ENCODE results near the gene LONP2. TPM values are rescaled to one million over a fixed set of nuclear protein-coding genes. Genes with fewer than 3 reads are reported as not detected.

The LONP2 gene
- polyA plus RNA-seq, 2 of the 4 experiments (the other 2 are of a cell fraction) = 27.8 to 51.3 TPM

- no peak for TF ChIP-seq KDM1A (IDR thresholded peaks at IDR 0.05; ENCODE audit: low read depth)
- TF ChIP-seq CHD2 (IDR thresholded peaks at IDR 0.05; ENCODE audit: low read length, partially characterized antibody) = no peak
- TF ChIP-seq ELK1 (IDR thresholded peaks at IDR 0.05; ENCODE audit: low read depth, low read length) = no peak
Observed at GRCh38 chr16:48279199-48279598, 35.1 kb downstream of the LONP2 start (continued).

GRCh38 chr16:48280546-48280945 lies 36.4 kb downstream of the LONP2 start:
- CTCF ChIA-PET = interaction anchor here (1.0 kb wide), 1 partner anchor 27 kb away, joined by 3 read pairs; no protein-coding TSS in a partner anchor
- Histone ChIP-seq H3K4me2 (no peak overlapping the region), H3K9me3 (no peaks in the 10 kb centered on the region), H3K27ac (no peak overlapping the region), H3K4me1 (no peaks in the 10 kb centered on the region), H3K4me3 (no peak overlapping the region)
- DNase-seq (ENCODE audit: low read depth in 1 of 2, low spot score in 1 of 2) = no peak
- FAIRE-seq = no peak
- TF ChIP-seq, protein P1, sequence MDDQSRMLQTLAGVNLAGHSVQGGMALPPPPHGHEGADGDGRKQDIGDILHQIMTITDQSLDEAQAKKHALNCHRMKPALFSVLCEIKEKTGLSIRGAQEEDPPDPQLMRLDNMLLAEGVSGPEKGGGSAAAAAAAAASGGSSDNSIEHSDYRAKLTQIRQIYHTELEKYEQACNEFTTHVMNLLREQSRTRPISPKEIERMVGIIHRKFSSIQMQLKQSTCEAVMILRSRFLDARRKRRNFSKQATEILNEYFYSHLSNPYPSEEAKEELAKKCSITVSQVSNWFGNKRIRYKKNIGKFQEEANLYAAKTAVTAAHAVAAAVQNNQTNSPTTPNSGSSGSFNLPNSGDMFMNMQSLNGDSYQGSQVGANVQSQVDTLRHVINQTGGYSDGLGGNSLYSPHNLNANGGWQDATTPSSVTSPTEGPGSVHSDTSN (IDR thresholded peaks at IDR 0.05) = no peak
- no peak for TF ChIP-seq KDM1A (IDR thresholded peaks at IDR 0.05; ENCODE audit: low read depth)
- no peak for TF ChIP-seq CTCF (IDR thresholded peaks at IDR 0.05)
- TF ChIP-seq, protein P2, sequence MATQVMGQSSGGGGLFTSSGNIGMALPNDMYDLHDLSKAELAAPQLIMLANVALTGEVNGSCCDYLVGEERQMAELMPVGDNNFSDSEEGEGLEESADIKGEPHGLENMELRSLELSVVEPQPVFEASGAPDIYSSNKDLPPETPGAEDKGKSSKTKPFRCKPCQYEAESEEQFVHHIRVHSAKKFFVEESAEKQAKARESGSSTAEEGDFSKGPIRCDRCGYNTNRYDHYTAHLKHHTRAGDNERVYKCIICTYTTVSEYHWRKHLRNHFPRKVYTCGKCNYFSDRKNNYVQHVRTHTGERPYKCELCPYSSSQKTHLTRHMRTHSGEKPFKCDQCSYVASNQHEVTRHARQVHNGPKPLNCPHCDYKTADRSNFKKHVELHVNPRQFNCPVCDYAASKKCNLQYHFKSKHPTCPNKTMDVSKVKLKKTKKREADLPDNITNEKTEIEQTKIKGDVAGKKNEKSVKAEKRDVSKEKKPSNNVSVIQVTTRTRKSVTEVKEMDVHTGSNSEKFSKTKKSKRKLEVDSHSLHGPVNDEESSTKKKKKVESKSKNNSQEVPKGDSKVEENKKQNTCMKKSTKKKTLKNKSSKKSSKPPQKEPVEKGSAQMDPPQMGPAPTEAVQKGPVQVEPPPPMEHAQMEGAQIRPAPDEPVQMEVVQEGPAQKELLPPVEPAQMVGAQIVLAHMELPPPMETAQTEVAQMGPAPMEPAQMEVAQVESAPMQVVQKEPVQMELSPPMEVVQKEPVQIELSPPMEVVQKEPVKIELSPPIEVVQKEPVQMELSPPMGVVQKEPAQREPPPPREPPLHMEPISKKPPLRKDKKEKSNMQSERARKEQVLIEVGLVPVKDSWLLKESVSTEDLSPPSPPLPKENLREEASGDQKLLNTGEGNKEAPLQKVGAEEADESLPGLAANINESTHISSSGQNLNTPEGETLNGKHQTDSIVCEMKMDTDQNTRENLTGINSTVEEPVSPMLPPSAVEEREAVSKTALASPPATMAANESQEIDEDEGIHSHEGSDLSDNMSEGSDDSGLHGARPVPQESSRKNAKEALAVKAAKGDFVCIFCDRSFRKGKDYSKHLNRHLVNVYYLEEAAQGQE (IDR thresholded peaks at IDR 0.05) = no peak
- TF ChIP-seq, protein P3, sequence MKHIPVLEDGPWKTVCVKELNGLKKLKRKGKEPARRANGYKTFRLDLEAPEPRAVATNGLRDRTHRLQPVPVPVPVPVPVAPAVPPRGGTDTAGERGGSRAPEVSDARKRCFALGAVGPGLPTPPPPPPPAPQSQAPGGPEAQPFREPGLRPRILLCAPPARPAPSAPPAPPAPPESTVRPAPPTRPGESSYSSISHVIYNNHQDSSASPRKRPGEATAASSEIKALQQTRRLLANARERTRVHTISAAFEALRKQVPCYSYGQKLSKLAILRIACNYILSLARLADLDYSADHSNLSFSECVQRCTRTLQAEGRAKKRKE (CRISPR knock-in tag; IDR thresholded peaks at IDR 0.05; ENCODE audit: low read depth) = no peak
- no peak for TF ChIP-seq TFCP2L1 (CRISPR knock-in tag; IDR thresholded peaks at IDR 0.05)
- TF ChIP-seq, protein P4, sequence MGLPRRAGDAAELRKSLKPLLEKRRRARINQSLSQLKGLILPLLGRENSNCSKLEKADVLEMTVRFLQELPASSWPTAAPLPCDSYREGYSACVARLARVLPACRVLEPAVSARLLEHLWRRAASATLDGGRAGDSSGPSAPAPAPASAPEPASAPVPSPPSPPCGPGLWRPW (IDR thresholded peaks at IDR 0.05) = no peak
- no peak for TF ChIP-seq NR3C1 (IDR thresholded peaks at IDR 0.05)
- TF ChIP-seq CBX2 (IDR thresholded peaks at IDR 0.05; ENCODE audit: borderline replicate concordance, low read depth) = no peak
- ATAC-seq = no peak
- POLR2A ChIA-PET = no interaction called here
- 90% methylated on average over 2 of the region's 2 CpGs for WGBS (ENCODE audit: missing lambda C conversion rate)

GRCh38 chr16:48282636-48283263 lies 38.6 kb downstream of the LONP2 start:
- no peak overlapping the region for H3K4me2 ChIP-seq
- WGBS (ENCODE audit: missing lambda C conversion rate) = 87% methylated on average over 2 of the region's 2 CpGs
- ChIA-PET POLR2A (no interaction called here), CTCF (interaction anchor here (0.6 to 0.9 kb wide), 2 partner anchors 11 to 191 kb away, joined by 3 read pairs; no protein-coding TSS in a partner anchor)
- no peak overlapping the region for H3K27ac ChIP-seq
- H3K9me3 ChIP-seq = peaks cover 16% of the 10 kb centered on the region
- no peak for FAIRE-seq
- no peak for ATAC-seq
- no peak overlapping the region for H3K4me3 ChIP-seq
- no peaks in the 10 kb centered on the region for H3K4me1 ChIP-seq
- no peak for DNase-seq (ENCODE audit: low read depth in 1 of 2, low spot score in 1 of 2)
- TF ChIP-seq HOXA7 (CRISPR knock-in tag; IDR thresholded peaks at IDR 0.05) (no peak), GATA3 (IDR thresholded peaks at IDR 0.05; ENCODE audit: borderline replicate concordance) (no peak)
